HG03521 (cell line): ENCODE results near the gene PI16.

Experiments used
- ATAC-seq: cut with Tn5 transposase; IDR thresholded peaks from one replicate; pipeline ENCODE4 v1.9.1; 2021; ENCODE audit warnings: mild to moderate bottlenecking, moderate library complexity; ENCODE audit not compliant: unreplicated experiment

The PI16 gene

DNA sequence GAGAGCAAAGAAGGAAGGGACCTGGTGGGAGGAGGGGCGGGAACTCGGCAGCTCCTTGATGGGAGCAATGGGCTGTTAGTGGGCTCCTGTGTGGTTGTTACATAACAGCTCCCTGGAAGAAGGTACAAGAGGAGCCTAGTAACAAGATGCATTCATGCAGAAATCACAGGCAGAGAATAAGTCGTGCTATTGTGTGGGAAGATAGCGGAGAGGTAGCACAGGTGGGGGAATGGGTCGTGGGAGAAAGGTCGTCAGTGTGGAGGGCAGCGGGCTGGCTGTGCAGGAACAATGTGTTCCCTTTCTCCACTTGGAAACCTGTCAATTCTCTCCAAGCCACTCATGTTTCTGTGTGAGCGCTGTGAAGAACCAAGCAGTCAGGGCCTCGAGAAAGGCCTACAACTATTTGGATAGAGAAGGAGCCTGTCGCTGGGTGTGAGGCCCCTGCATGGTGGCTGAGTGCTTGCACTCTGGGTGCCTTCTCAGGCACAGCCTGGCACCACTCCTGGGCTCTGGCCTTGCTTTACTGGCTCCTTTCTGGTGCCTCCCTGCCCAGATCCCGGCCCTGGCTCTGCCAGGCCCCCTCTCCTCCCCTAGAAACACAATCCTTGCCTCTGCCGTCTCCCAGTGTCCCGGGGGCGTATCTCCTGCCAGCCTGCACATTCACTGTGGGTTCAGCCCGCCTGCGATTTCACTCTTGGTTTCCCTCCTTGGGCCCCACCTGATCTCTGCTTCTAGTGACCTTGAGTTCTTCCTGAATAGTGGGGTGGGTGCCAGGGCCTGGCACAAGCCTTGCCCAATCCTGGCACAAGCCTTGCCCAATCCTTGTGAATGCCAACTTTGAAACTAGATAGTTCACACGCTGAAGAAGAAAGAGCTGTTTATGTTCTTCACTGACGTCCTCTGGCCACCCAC is 43.5 kb downstream of the PI16 start:
- no peak for ATAC-seq

DNA sequence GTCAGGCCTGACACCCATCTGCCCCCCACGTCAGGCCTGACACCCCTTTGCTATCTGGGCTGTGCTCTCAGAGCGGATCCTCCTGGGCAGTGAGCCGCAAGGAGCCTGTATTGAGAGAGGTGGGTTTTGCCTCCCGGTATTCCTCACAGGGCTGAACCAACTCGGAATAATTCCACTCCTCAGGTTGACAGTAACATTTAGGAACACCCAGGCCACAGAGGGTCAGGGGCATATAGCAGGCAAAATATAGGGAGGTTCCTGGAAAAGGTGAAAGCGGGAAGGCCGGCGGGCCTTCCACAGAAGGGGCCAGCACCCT is 44.1 kb downstream of the PI16 start:
- no peak for ATAC-seq

DNA sequence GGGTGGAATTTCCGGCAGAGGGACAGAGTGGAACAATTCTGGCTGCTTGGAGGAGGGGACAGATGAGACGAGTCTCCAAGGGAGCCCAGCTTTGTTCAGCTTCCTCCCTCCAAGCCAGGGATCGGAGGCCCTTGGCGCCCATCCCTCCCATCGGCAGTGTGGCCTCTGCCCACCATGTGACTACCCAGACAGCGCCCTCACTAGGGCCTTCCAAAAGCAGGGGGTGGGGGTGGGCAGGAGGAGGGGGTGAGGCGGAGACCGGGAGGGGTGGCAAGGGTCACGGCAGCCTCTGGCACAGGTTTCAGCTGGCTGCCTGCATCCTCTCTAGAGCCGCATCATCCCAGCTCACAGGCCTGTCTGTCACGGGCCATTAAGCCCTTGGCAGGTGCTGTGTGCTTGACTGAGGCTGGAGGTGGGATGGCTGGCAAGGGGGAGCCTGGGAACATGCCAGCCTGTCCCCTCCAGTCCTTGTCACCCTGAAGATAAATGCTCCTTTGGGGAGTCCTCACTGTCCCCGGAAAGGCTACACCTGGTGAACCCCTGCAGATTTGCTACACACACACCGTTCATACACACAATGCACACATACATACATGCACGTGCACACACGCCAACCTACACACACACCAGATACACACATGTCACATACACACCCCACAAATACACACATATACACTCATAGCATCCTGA is 44.7 kb downstream of the PI16 start:
- no peak for ATAC-seq

DNA sequence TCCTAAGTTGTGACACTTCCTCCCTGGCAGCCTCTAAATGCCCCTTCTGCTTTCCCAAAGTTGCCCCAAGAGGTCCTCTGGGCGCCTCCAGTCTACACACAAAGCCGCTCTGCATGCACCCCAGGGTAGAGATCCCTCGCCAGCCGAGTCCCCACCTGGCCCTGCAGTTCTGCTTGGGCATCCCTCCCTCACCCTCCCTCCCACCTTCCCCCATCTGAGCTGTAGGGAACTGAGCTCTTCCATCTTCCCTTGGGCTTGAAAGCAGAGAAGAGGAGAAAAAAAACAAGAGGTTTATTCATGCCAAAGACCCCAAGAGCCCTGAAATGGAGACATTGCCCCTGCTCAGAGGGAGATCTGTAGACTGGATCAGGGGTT is 45.2 kb downstream of the PI16 start:
- ATAC-seq, result no peak

DNA sequence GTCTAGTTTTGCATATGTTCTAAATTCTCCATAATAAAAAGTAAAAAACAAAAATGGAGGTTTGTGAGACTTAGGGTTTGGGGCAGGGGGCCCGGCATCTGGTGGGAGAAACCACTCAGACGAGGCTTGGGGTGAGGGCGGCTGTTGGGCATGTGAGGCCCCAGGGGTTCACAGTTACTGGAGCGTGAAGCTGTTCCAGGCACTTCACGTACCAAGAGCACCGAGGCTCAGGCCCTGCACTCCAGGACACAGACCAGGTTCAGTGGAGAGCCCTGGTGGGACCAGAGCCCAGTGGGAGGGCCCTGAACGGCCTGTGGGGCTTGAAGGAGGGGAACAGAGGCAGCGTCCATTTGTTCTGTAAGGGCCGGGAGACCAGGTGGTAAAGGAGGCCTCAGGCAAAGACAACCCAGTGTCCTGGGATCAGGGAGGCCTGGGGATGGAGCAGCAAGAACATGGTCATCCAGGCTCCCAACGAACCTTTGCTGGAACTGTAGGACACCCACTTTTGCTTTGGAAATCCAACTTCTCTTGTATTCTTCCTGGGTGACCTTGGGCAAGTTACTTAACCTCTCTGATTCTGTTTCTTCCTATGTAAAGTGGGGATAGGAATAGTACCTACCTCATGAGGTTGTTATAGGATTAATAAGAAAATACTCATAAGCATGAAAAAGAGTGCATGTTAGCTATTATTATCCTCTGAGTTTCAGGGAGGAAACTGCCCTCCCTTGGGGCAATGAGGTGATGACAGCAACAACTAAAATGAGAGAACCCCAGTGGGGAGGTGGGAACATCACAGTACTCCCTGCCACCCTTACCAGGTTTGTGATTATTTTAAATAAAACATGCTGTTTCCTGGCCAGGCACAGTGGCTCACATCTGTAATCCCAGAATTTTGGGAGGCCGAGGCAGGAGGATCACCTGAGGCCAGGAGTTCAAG is 49.8 kb downstream of the PI16 start:
- no peak for ATAC-seq

DNA sequence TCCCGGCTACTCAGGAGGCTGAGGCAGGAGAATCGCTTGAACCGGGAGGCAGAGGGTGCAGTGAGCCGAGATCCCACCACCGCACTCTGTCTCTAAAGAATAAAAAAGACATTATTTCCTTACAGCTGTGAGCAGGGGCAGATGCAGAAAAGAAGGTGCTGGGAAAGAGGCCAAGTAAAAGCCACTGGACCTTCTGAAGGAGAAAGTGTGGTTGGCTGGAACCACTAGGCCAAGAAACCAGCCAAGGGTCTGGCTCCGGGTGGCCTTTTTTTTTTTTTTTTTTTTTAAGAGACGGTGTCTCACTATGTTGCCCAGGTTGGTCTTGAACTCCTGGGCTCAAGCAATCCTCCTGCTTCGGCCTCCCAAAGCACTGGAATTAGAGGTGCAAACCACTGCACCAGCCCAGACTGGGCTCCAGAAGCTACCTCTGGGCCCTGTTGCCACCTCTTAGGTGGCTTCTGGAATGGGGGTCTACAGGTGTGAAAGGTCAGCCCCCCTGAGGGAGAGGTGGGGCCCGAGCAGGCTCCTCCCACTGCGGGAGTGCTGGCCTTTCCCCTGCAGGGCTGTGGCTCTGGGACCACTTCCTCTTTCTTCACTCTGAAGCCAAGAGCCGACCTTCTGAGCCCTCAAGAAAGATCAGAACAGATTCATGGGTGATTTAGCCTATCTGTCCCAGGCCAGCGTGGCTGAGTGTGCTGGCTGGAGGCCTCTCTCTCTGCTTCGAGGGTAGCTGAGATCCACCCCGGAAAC is 50.7 kb downstream of the PI16 start, which contains the start of gene FGD2:
FGD2 (plus strand) TSS at position 595 of the 750 bp plus-strand sequence. CDS start 163 bp downstream, outside the sequence.
- ATAC-seq, result peak; percentile 70

DNA sequence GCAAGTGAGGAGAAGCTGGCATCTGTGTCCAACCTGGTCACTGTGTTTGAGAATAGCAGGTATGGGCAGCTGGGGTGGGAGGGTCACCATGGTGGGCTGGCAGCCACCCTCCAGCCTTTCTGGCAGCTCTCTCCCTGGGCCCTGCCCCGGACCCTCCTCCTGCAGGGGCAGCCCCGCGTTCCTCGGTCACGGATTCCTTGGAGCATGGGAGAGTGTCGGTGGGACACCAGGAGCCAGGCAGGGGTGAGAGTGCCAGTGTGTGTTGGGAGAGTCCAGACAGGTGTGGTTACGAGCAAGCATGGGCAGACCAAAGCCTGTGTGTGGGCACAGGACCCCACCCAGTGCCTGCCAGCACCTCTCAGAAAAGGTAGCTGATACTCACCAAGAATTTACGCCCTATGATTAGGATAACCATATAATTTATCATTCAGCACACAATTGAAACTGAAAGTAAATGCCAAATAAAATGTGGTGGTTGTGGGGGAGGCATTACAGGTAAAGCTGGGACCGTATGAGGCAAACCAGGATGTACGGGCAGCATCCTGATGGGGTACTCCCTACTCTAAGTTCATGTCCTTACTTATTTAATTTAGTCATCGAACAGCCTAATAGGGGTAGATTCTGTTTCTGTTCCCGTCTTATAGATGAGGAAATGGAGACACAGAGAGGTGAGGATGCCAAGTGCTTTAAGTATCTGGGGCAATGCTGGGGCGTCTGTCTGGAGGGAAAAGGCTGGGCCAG is 51.5 kb downstream of the PI16 start:
- ATAC-seq, result peak; percentile 3

DNA sequence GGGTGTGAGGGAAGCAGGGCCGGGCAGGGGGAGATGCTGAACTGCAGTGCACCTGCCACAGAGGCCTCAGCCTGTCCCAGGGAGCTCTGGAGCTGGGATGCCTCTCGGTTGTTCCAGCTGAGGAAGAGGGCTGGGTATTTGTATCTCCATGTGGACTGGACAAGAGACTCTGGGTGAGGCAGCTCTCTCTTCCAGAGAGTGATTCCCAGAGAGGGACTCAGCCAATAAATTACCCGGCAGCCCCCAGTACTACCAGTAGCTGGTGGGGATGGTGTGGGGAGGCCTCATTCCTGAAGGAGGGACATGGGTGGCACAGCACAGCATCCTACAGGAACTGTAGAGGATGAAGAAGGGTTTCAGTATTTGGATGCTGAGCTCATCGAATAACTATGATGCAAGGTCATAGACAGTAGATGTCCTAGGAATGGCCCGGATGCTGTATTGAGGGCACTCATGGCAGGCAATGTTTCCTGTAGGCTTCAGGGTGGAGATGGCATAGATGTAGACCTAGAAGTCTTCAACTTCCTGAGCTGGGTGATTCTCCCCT is 52.3 kb downstream of the PI16 start:
- no peak for ATAC-seq

DNA sequence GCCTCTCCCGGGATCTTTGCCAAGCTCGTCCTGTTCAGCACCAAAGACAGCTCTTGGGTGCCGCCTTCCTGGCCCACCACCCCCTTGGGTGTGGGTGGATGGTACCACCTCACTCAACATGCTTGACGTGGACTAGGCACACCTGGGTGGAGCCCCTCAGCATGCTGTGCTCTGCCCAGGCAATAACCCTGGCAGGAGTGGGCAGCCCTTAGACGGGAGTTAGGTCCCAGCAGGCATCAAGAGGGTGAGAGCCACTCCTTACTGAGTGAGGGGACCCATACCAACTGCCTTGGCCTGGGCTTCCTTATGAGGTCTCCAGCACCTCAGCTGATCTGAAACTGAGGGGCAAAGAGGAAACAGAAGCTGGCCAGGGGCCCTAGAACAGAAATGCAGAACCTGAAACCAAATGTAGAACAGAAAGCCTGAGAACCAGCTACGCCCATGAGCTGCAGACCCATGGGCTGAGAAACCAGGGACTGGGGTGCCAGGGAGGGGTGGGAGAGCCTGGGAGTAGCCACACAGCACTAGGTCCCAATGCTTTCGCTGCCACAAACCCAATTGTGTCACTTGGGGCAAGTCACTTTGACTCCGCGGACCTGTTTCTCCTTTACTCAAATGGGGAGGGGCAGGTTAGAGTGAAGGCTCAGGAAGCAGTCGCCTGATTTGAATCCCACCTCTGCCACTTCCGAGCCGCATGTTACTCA is 53.0 kb downstream of the PI16 start:
- no peak for ATAC-seq

DNA sequence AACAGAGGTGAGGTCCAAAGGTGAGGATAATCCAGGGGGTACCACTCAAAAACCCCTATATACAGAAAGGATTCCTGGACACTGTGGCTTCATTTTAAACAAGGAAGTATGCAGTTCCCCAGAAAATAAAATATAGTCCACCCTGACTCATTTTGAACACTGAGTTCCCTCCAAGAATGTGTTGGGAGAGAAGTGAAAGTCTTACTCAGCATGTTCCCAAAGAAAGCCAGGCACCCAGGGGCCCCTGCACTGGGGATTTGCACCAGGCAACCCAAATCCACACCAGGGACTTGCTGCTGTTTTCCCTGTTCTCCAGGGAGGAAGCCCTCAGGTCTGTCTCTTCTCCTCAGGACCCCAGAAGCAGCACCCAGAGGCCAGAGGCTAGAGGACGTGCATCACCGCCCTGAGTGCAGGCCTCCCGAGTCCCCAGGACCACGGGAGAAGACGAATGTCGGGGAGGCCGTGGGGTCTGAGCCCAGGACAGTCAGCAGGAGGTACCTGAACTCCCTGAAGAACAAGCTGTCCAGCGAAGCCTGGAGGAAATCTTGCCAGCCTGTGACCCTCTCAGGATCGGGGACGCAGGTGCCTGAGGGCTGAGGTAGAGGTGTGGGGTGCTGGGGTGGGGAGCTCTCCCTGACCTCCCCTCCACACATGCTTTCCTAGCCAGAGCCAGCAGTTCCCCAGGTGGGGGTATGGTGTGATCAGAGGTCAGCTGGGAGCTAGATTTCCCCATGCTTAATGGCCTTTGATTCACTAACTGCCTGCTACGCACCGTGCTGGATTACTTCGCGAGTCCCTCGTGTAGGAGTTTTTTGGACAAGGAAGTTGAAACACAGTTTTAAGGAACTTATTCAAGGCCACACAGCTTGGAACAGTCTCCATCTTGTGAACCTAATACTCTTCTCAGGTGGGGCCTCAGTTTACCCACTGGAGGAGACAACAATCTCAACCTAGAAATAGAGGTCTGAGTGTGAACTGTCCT is 54.2 kb downstream of the PI16 start:
- no peak for ATAC-seq

DNA sequence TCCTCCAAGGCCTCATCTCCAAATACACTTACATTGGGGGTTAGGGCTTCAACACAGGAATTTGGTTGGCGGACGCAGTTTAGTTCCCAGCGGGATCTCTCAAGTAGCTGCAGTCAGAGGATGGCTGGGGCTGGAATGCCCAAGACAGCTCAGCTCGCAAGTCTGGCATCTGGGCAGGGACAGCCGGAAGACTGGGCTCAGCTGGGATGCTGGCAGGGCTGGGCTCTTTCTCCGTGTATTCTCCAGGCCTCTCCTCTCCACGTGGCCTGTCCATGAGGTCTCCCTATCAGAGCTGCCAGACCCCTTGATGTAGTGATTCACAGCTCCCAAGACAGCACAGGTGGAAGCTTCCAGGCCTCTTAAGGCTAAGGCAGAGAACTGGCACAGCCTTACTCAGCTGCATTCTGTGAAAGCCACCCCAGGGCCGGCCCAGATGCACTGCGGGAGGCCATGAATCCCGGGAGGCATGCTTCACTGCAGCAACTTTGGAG is 55.9 kb downstream of the PI16 start:
- no peak for ATAC-seq

DNA sequence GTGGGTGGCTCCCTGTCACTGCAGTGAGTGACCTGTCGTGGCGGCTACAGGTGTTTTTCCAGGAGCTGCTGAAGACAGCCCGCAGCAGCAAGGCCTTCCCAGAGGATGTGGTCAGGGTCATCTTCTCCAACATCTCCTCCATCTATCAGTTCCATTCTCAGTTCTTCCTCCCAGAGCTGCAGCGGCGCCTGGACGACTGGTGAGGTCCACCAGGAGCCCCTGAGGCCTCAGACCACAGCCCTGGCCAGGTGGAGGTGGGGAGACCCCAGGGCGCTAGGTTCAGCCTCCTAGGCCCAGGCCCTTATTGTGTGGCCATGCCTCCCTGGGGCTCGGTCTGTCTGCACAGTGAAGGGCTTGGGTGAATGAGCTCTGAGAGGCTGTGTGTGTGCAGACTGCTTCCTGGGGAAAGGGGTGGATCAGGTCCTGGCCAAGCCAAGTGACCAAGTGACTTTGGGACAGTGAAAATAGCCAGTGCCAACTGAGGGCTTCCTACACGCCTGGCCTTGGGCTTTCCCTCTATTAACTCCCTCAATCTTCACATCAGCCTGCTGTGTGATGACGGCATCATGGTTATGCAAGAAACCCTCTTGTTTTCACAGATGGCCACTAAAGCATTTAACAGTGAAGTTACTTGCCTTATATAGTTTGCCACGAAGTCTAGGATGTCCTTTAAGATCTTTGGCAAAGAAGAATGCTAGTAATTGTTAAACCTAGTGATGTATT is 57.3 kb downstream of the PI16 start:
- ATAC-seq, result no peak

DNA sequence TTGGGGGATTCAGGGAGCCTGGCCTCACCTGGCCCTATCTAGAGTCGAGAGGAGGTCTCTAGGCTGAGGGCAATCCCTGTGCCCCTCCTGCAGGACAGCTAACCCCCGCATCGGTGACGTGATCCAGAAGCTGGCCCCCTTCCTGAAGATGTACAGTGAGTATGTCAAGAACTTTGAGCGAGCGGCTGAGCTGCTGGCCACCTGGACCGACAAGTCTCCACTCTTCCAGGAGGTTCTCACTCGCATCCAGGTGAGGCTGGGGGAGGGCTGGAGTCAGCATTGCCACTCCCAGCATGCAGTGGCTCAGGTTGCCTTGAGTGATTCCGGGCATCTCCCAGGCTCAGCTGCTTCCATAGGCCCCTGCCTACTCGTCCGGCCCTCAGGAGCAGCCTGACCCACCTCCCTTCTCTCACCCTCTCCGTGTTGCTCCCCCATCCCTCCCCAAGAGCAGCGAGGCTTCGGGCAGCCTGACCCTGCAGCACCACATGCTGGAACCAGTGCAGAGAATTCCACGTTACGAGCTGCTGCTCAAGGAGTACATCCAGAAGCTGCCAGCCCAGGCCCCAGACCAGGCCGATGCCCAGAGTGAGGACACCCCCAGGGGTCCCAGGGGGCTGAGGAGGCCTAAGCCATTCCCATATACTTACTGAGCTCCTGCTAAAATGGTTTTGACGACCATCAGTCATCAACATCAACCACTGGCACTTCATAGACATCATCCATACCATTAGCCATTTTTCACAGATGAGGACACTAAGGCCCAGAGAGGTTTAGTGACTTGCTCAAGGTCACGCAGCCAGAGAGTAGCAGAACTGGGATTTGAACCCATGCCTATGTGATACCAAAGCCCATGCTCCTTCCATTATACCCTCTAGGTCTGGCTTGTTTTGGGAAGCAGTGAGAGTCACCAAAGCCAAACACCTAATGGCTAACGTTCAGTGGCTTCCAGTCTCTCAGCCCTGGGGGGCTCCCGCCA is 59.3 kb downstream of the PI16 start:
- ATAC-seq, result no peak
